Caco-2 (cell line): ENCODE data around the gene IQSEC1. TPM values are rescaled to one million over a fixed set of nuclear protein-coding genes. Genes with fewer than 3 reads are reported as not detected.

ENCODE experiments used
- BruUV-seq: library from RNA; stranded (reverse); fragments of 400-500 nt; replicated peaks from 2 replicates; lab custom pipeline; 2021; lab: Mats Ljungman, UMichigan
- CTCF ChIA-PET: fragments of 300-600 bp; sonication (Branson Sonifier 250); formaldehyde crosslinking; loops from one replicate; lab custom pipeline; 2022; ENCODE audit warnings: antibody characterized with exemption; lab: Charles Lee
- POLR2A ChIA-PET: fragments of 300-600 bp; sonication (Branson Sonifier 250); formaldehyde crosslinking; loops from one replicate; lab custom pipeline; 2022; ENCODE audit warnings: antibody characterized with exemption; lab: Charles Lee
- DNase-seq, 2 experiments: peaks; one replicate each; pipeline versions ENCODE4 v3.0.0 to v3.0.0-alpha.2; 2020 to 2022
- H3K27me3 ChIP-seq: replicated peaks from 2 replicates; pipeline ENCODE4 v1.6.0; 2011; ENCODE audit warnings: low read length; ENCODE audit not compliant: control insufficient read depth, insufficient read depth
- H3K36me3 ChIP-seq: 2 replicates; pipeline ENCODE4 v1.5.1; 2011; ENCODE audit warnings: low read length; ENCODE audit not compliant: control insufficient read depth, insufficient read depth
- H3K4me1 ChIP-seq: fragments of 250-450 bp; sonication (Bioruptor Pico); 2 replicates; pipeline ENCODE4 v1.5.1; 2020; ENCODE audit warnings: mild to moderate bottlenecking
- H3K4me3 ChIP-seq: 2 replicates; pipeline ENCODE4 v1.5.1; 2011; ENCODE audit warnings: low read depth, mild to moderate bottlenecking, control low read depth, low read length
- H3K9me3 ChIP-seq: fragments of 250-450 bp; sonication (Bioruptor Pico); 2 replicates; pipeline ENCODE4 v1.5.1; 2020; ENCODE audit warnings: mild to moderate bottlenecking, moderate library complexity
- H3K27ac Mint-ChIP-seq: one replicate; pipeline ENCODE4 v1.8.0; 2022; ENCODE audit warnings: mixed read lengths; ENCODE audit not compliant: unreplicated experiment
- H3K27me3 Mint-ChIP-seq: one replicate; pipeline ENCODE4 v1.8.0; 2022; ENCODE audit warnings: mixed read lengths; ENCODE audit not compliant: insufficient read depth, unreplicated experiment
- H3K36me3 Mint-ChIP-seq: one replicate; pipeline ENCODE4 v1.8.0; 2022; ENCODE audit warnings: mild to moderate bottlenecking, mixed read lengths; ENCODE audit not compliant: insufficient read depth, unreplicated experiment
- H3K4me1 Mint-ChIP-seq: one replicate; pipeline ENCODE4 v1.8.0; 2022; ENCODE audit warnings: low read depth, mixed read lengths; ENCODE audit not compliant: unreplicated experiment
- H3K4me3 Mint-ChIP-seq: one replicate; pipeline ENCODE4 v1.8.0; 2022; ENCODE audit warnings: mild to moderate bottlenecking, moderate library complexity, mixed read lengths; ENCODE audit not compliant: unreplicated experiment
- H3K9me3 Mint-ChIP-seq: one replicate; pipeline ENCODE4 v1.8.0; 2022; ENCODE audit warnings: mixed read lengths; ENCODE audit not compliant: unreplicated experiment
- intact Hi-C: fragments of 100-400 bp; cut with micrococcal nuclease; formaldehyde crosslinking; loops from one replicate; pipeline ENCODE4 v1.10.0; 2022; ENCODE audit not compliant: unreplicated experiment
- total RNA-seq: library from RNA; stranded (reverse); gene quantifications from 2 replicates; pipeline ENCODE4 v1.2.3, GENCODE V29; 2022
- TF ChIP-seq, protein P1 (sequence below), 2 experiments: fragments of 200-600 bp in 1 of 2; IDR thresholded peaks; 1 replicate in 1 of 2; 2 replicates in 1 of 2; pipeline versions ENCODE4 v1.5.1 to v1.8.0; 2011 to 2022; ENCODE audit warnings: antibody characterized with exemption in 1 of 2, control low read depth in 1 of 2, inconsistent platforms in 1 of 2, low read depth in 1 of 2, low read length in 1 of 2, mild to moderate bottlenecking in 1 of 2, moderate library complexity in 1 of 2; ENCODE audit not compliant: insufficient read depth in 1 of 2, severe bottlenecking in 1 of 2, unreplicated experiment in 1 of 2

IQSEC1 gene
- total RNA-seq, 1 experiment from 2014 or later, result 40.0 TPM

- Histone ChIP-seq H3K36me3 (no peaks in the 10 kb centered on the region), H3K4me3 (no peak overlapping the region), H3K27me3 (no peaks in the 10 kb centered on the region; the same call in 1 of the 2 replicates), H3K4me1 (no peaks in the 10 kb centered on the region), H3K9me3 (no peaks in the 10 kb centered on the region)
- Mint-ChIP-seq H3K4me1 (no peaks in the 10 kb centered on the region), H3K4me3 (no peak overlapping the region), H3K9me3 (no peaks in the 10 kb centered on the region), H3K27ac (no peak overlapping the region), H3K36me3 (no peaks in the 10 kb centered on the region), H3K27me3 (peaks cover 9% of the 10 kb centered on the region)
- CTCF ChIA-PET, result no interaction called here
- TF ChIP-seq, protein P1, sequence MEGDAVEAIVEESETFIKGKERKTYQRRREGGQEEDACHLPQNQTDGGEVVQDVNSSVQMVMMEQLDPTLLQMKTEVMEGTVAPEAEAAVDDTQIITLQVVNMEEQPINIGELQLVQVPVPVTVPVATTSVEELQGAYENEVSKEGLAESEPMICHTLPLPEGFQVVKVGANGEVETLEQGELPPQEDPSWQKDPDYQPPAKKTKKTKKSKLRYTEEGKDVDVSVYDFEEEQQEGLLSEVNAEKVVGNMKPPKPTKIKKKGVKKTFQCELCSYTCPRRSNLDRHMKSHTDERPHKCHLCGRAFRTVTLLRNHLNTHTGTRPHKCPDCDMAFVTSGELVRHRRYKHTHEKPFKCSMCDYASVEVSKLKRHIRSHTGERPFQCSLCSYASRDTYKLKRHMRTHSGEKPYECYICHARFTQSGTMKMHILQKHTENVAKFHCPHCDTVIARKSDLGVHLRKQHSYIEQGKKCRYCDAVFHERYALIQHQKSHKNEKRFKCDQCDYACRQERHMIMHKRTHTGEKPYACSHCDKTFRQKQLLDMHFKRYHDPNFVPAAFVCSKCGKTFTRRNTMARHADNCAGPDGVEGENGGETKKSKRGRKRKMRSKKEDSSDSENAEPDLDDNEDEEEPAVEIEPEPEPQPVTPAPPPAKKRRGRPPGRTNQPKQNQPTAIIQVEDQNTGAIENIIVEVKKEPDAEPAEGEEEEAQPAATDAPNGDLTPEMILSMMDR (IDR thresholded peaks at IDR 0.05; ENCODE audit: insufficient read depth in 1 of 2, low read depth in 1 of 2, low read length in 1 of 2, severe bottlenecking in 1 of 2, unreplicated experiment in 1 of 2), result no peak
- POLR2A ChIA-PET, result no interaction called here
- no TSS peak for BruUV-seq
- DNase-seq, result no peak
- intact Hi-C loops, result no loop called here
Observed at GRCh38 chr3:13026534-13026933, 46.7 kb downstream of the IQSEC1 start.

DNA sequence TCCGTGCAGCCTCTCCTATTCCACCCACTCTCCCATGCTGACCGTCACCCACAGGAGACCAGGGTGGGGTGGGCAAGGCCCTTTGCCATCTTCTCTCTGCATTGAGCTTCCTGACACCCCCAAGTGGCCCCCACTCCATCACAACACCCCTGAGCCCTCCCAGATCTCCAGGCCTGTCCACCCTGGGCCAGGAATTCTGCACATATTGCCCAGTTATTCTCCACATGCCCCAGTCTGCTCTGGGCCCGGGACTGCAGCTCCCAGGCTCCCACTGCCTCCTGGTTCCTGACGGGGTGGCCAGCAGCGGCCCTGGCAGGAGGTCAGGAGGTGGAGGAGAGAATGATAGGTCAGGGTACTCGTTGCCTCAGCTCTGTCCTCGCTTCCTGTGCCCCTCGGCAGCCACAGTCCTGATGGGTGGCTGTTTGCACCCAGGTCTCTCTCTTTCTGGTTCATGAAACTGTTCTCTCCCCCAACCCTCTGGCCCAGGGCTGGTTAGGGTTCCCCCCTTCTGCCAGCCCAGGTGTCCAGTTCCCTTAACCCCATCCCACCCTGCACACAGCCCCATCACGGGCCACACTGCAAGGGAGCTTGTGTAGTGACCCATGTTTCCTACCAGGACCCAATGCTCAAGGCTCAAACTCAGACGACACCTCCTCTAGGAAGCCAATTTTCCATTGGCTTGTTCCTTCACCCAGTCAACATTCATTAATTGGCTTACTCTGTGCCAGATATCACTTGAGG is 47.3 kb downstream of the IQSEC1 start:
- Mint-ChIP-seq H3K27ac (no peak overlapping the region), H3K4me1 (no peaks in the 10 kb centered on the region), H3K4me3 (no peak overlapping the region), H3K36me3 (no peaks in the 10 kb centered on the region), H3K27me3 (peaks cover 9% of the 10 kb centered on the region), H3K9me3 (no peaks in the 10 kb centered on the region)
- CTCF ChIA-PET, result no interaction called here
- intact Hi-C loops, result no loop called here
- BruUV-seq, result no TSS peak
- no peaks in the 10 kb centered on the region for H3K9me3 ChIP-seq
- H3K36me3 ChIP-seq, result no peaks in the 10 kb centered on the region
- TF ChIP-seq, protein P1 (IDR thresholded peaks at IDR 0.05; ENCODE audit: insufficient read depth in 1 of 2, low read depth in 1 of 2, low read length in 1 of 2, severe bottlenecking in 1 of 2, unreplicated experiment in 1 of 2), result no peak
- H3K4me1 ChIP-seq, result no peaks in the 10 kb centered on the region
- POLR2A ChIA-PET, result no interaction called here
- no peaks in the 10 kb centered on the region; the same call in 1 of the 2 replicates for H3K27me3 ChIP-seq
- DNase-seq, result no peak
- H3K4me3 ChIP-seq, result no peak overlapping the region

DNA sequence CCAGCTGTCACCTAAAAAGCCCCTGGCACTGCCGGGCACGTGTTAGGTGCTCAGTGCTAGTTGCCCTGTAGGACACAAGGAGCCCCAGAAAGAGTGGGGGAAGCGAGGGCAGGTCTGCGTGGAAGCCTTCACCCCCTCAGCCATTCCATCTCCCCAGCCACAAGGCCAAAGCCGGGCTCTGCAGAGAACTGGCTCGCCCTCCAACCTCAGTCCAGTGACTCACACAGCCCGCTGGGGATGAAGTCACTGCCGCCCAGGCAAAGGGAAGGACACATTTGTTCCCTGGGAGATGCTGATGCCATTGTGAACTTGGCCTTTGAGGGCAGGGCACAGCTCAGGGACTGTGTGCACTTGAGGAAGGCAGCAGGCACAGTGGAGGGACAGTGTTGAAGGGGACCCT is 48.1 kb downstream of the IQSEC1 start:
- Mint-ChIP-seq H3K9me3 (no peaks in the 10 kb centered on the region), H3K36me3 (no peaks in the 10 kb centered on the region), H3K4me1 (no peaks in the 10 kb centered on the region), H3K4me3 (no peak overlapping the region), H3K27ac (no peak overlapping the region), H3K27me3 (peaks cover 12% of the 10 kb centered on the region)
- ChIA-PET CTCF (no interaction called here), POLR2A (no interaction called here)
- DNase-seq, result no peak
- Histone ChIP-seq H3K9me3 (no peaks in the 10 kb centered on the region), H3K36me3 (no peaks in the 10 kb centered on the region), H3K27me3 (no peaks in the 10 kb centered on the region; the same call in 1 of the 2 replicates), H3K4me3 (no peak overlapping the region), H3K4me1 (no peaks in the 10 kb centered on the region)
- TF ChIP-seq, protein P1 (IDR thresholded peaks at IDR 0.05; ENCODE audit: insufficient read depth in 1 of 2, low read depth in 1 of 2, low read length in 1 of 2, severe bottlenecking in 1 of 2, unreplicated experiment in 1 of 2), result no peak
- no TSS peak for BruUV-seq
- intact Hi-C loops, result no loop called here
